Adrenal gland (tissue), 12 donors: Measurements from ENCODE around the gene KIT. TPM values are rescaled to one million over a fixed set of nuclear protein-coding genes. Genes with fewer than 3 reads are reported as not detected.
"Not testable (repeated sequence)": the region's sequence is repeated elsewhere in the genome, so short reads cannot be mapped to it uniquely, and the experiment has no call there.

ENCODE experiments used
- DNase-seq, 7 donors: peaks; one replicate each; pipeline ENCODE4 v3.0.0-alpha.2; 2019 to 2020
- H3K27ac ChIP-seq, 5 donors: fragments of 200-600 bp; sonication (generic) in 4 of 5; 1 replicate in 3 of 5; 2 replicates in 2 of 5; pipeline versions ENCODE4 v1.5.1 to v1.8.0; 2016 to 2020; ENCODE audit warnings: mild to moderate bottlenecking in 1 of 5
- H3K27me3 ChIP-seq: fragments of 200-600 bp; 2 replicates; pipeline ENCODE4 v1.8.0; 2021
- H3K36me3 ChIP-seq, 2 donors: fragments of 200-600 bp; replicated peaks in 1 of 2; 1 replicate in 1 of 2; 2 replicates in 1 of 2; pipeline versions ENCODE4 v1.5.1 to v1.8.0; 2018 to 2022
- H3K4me1 ChIP-seq, 2 donors: fragments of 200-600 bp; replicated peaks in 1 of 2; 1 replicate in 1 of 2; 2 replicates in 1 of 2; pipeline versions ENCODE4 v1.5.1 to v1.8.0; 2018 to 2021
- H3K4me3 ChIP-seq, 4 donors: fragments of 200-600 bp; sonication (generic) in 3 of 4; one replicate each; pipeline ENCODE4 v1.5.1; 2016 to 2018
- H3K9me3 ChIP-seq, 3 donors: fragments of 200-600 bp; sonication (generic) in 1 of 3; replicated peaks in 1 of 3; 1 replicate in 2 of 3; 2 replicates in 1 of 3; pipeline versions ENCODE4 v1.5.1 to v1.8.0; 2016 to 2021
- CTCF ChIP-seq, 6 experiments: fragments of 450-650 bp in 4 of 6; fragments of 200-600 bp in 2 of 6; sonication (generic) in 1 of 6; IDR thresholded peaks; 1 replicate in 5 of 6; 2 replicates in 1 of 6; pipeline versions ENCODE4 v1.5.1 to v1.8.0; 2016 to 2021; ENCODE audit warnings: antibody characterized with exemption in 6 of 6, mild to moderate bottlenecking in 2 of 6, moderate library complexity in 1 of 6
- POLR2A ChIP-seq, 2 donors: fragments of 450-650 bp; IDR thresholded peaks; one replicate each; pipeline ENCODE4 v1.6.1; 2017; ENCODE audit warnings: antibody characterized with exemption in 2 of 2, mild to moderate bottlenecking in 2 of 2, moderate library complexity in 1 of 2
- WGBS, 4 donors: extraction: QIAGEN DNeasy Blood & Tissue Kit in 2 of 4; methylation state at CpG; one replicate each; pipeline versions ENCODE4 v1.1.5 to v1.1.7; 2013 to 2017; 5-methylcytosine and 5-hydroxymethylcytosine counted together
- intact Hi-C, 2 donors: fragments of 100-400 bp; cut with DNase I; formaldehyde crosslinking; loops; one replicate each; pipeline versions ENCODE4 v1.14.1 to v1.15.0; 2022 to 2023
- polyA plus RNA-seq, 3 donors: library from polyadenylated mRNA; stranded (reverse); fragments of 200-250 nt in 2 of 3; fragments of 350-450 nt in 1 of 3; fragmentation: Illumina TruSeq in 1 of 3; extraction: RNeasy Lipid Tissue Mini Kit (QIAGEN cat#74804) in 1 of 3; gene quantifications; one replicate each; pipeline ENCODE4 v1.2.3, GENCODE V29; 2013 to 2014
- total RNA-seq, 9 donors: library from RNA; depleted of rRNA in 4 of 9; stranded (reverse); fragments of >200 nt in 4 of 9; fragments of 120-200 nt in 1 of 9; fragmentation: NEBNext Ultra II Directional in 1 of 9; extraction: Animal tissue kit (Norgen Biotek cat#: 25700) in 1 of 9; gene quantifications; one replicate each; pipeline versions ENCODE4 v1.1.0 to v1.2.4, GENCODE V29; 2013 to 2023
- donor health status: healthy with polysubstance abuse.
- donor health status: Bipolar disorder and iron deficiency.
- donor health status: DM: yes; HTN: yes; CAD: no.
- donor health status: DM: no; HTN: no; CAD: no.
- donor health status: DM: no; HTN: no; CAD: no.
- donor health status: DM: yes; HTN: yes; CAD: no.

Gene KIT
- total and polyA plus RNA-seq, 12 donors = 0.40 to 5.3 (median 1.8) TPM

- no peak overlapping the region for H3K27ac ChIP-seq
- TF ChIP-seq POLR2A (IDR thresholded peaks at IDR 0.05) (no peak), CTCF (IDR thresholded peaks at IDR 0.05) (no peak)
- H3K36me3 ChIP-seq = no peaks in the 10 kb centered on the region
- 46 to 65% (median 49%) methylated on average over 2 of the region's 2 CpGs for WGBS, 4 donors
- peaks cover 0 to 8% of the 10 kb centered on the region in 2 donors for H3K4me1 ChIP-seq
- no peaks in the 10 kb centered on the region for H3K27me3 ChIP-seq
- DNase-seq = peak in 1 of 7 donors; percentile 5
- H3K9me3 ChIP-seq = no peaks in the 10 kb centered on the region
- intact Hi-C loops = no loop called here
- H3K4me3 ChIP-seq = no peak overlapping the region
Measured at GRCh38 chr4:54625391-54625790, 32.4 kb upstream of the KIT start.

- peaks cover 0 to 8% of the 10 kb centered on the region in 2 donors for H3K4me1 ChIP-seq
- H3K27ac ChIP-seq = peak overlapping the region in 1 of 5 donors; percentile 20
- no peaks in the 10 kb centered on the region for H3K27me3 ChIP-seq
- no peak for TF ChIP-seq CTCF (IDR thresholded peaks at IDR 0.05)
- TF ChIP-seq POLR2A (IDR thresholded peaks at IDR 0.05) = no peak
- no peak overlapping the region for H3K4me3 ChIP-seq
- intact Hi-C loops = no loop called here
- no peaks in the 10 kb centered on the region for H3K36me3 ChIP-seq
- no peaks in the 10 kb centered on the region for H3K9me3 ChIP-seq
- WGBS, 4 donors = 29 to 48% (median 42%) methylated on average over 7 of the region's 7 CpGs
- peak in 6 of 7 donors; percentile 31 to 54 (median 42) for DNase-seq
Measured at GRCh38 chr4:54626113-54626512, 31.6 kb upstream of the KIT start.

GRCh38 chr4:54632537-54632936 is 25.2 kb upstream of the KIT start:
- Histone ChIP-seq H3K27ac (no peak overlapping the region), H3K27me3 (no peaks in the 10 kb centered on the region), H3K36me3 (no peaks in the 10 kb centered on the region), H3K9me3 (no peaks in the 10 kb centered on the region), H3K4me1 (no peaks in the 10 kb centered on the region), H3K4me3 (no peak overlapping the region)
- no peak for DNase-seq
- no peak for TF ChIP-seq CTCF (IDR thresholded peaks at IDR 0.05)
- no peak for TF ChIP-seq POLR2A (IDR thresholded peaks at IDR 0.05)
- intact Hi-C loops = no loop called here
- 95 to 97% (median 95%) methylated on average over 25 to 29 of the region's 29 CpGs; no CpG with 5 or more reads in 1 of the 4 donors for WGBS, 4 donors

GRCh38 chr4:54633102-54633740 is 24.5 kb upstream of the KIT start:
- H3K27ac ChIP-seq, H3K4me3 ChIP-seq, H3K36me3 ChIP-seq, H3K9me3 ChIP-seq, DNase-seq, H3K4me1 ChIP-seq, intact Hi-C loops, H3K27me3 ChIP-seq: not testable (repeated sequence)
- 80 to 89% (median 84%) methylated on average over 18 of the region's 18 CpGs for WGBS, 4 donors

GRCh38 chr4:54635318-54635717 is 22.4 kb upstream of the KIT start:
- H3K27ac ChIP-seq = no peak overlapping the region
- TF ChIP-seq CTCF (IDR thresholded peaks at IDR 0.05) = no peak
- TF ChIP-seq POLR2A (IDR thresholded peaks at IDR 0.05) = no peak
- no peaks in the 10 kb centered on the region for H3K4me1 ChIP-seq
- no peak overlapping the region for H3K4me3 ChIP-seq
- no peaks in the 10 kb centered on the region for H3K9me3 ChIP-seq
- WGBS, 4 donors = 65 to 84% (median 73%) methylated on average over 3 of the region's 3 CpGs
- DNase-seq = no peak
- H3K27me3 ChIP-seq = no peaks in the 10 kb centered on the region
- H3K36me3 ChIP-seq = no peaks in the 10 kb centered on the region
- intact Hi-C loops = no loop called here
